IPS-NIHi11 (cell line): ENCODE measurements around the gene DIP2C.
A peak's percentile ranks its signal among the peaks of the same experiment; 100 is the strongest.
"Not testable (repeated sequence)": the region's sequence is repeated elsewhere in the genome, so short reads cannot be mapped to it uniquely, and the experiment has no call there.

Experiments
- DNase-seq: peaks from one replicate; pipeline ENCODE4 v3.0.0; 2012; ENCODE audit warnings: mixed read lengths, low spot score

Gene DIP2C

DNA sequence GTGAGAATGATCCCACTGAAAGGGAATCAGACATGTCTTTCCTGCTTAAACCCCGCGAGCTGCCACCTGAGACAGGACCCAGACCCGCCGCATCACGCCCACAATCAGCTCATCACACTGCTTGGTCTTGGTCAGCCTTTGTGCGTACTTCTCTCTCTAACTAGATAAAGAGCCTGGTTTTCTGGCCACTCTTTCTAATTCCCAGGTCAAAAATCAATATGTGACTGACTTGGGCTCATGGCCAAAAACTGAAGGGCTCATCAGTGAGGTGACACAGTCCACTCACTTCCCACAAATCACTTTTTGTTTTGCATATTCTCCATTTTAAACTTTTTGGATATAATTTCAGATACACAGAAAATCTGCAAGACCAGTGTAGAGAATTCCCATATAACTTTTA, 247.3 kb downstream of the DIP2C start:
- DNase-seq: no peak

DNA sequence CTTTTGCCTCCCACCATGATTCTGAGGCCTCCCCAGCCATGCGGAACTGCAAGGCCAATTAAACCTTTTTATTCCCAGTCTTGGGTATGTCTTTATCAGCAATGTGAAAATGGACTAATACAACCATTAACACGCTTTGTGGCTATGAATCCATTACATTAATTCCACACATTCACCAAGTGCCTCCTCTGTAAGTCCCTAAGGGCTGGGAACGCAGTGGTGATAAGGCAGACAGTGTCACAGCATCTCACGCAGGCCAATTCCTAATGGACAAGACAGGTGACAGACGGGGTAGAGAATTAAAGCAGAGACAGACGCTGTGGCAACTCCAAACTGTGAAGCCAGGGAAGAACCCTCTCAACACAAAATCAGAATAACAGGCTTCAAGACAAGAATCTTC, 247.8 kb downstream of the DIP2C start:
- no peak for DNase-seq

GRCh38 chr10:440127-440526, 249.3 kb downstream of the DIP2C start:
- no peak for DNase-seq

- no peak for DNase-seq
These were observed 251.6 kb downstream of the DIP2C start for GRCh38 chr10:437698-438490.

DNA sequence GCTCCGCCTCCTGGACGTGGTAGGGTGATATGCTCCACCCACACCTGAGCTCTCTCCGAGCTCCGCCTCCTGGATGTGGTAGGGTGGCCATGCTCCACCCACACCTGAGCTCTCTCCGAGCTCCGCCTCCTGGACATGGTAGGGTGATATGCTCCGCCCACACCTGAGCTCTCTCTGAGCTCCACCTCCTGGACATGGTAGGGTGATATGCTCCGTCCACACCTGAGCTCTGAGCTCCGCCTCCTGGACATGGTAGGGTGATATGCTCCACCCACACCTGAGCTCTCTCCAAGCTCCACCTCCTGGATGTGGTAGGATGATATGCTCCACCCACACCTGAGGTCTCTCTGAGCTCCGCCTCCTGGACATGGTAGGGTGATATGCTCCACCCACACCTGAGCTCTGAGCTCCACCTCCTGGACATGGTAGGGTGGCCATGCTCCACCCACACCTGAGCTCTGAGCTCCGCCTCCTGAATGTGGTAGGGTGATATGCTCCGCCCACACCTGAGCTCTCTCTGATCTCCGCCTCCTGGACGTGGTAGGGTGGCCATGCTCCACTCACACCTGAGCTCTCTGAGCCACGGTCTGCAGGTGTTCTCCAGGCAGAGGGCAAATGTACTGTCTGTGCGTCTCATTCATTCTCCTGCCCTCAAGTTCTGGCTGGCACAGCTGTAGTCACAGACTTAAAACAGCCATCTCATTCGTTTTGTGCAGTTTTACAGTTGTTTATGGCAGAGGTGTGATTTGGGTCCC, 252.4 kb downstream of the DIP2C start:
- peak; percentile 55 for DNase-seq

DNA sequence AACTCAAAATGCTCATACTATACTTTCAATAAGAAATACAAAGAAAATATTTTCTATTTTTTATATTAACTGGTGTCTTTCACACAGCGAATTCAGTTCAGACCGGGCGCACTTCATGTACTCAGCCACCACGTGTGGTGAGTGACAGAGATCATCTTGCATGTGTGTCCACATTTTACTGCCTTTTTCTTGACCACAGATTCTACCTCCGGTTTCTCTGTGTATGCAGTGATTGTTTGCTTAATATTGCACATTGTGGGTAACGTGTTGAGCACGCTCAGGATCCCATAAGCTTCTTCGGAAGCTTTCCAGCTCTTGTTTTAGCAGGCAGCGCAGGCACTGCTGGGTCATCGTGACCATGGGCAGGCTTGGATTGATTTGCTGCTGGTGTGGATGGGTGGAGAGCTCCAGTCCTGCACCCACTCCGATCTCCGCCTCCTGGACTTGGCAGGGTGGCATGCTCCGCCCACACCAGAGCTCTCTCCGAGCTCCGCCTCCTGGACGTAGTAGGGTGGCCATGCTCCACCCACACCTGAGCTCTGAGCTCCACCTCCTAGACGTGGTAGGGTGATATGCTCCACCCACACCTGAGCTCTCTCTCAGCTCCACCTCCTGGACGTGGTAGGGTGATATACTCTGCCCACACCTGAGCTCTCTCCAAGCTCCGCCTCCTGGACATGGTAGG, 253.3 kb downstream of the DIP2C start:
- DNase-seq: peak; percentile 69

GRCh38 chr10:435397-435796, 254.1 kb downstream of the DIP2C start:
- no peak for DNase-seq

GRCh38 chr10:429696-430095, 259.8 kb downstream of the DIP2C start:
- no peak for DNase-seq

- DNase-seq: no peak
These were observed 261.5 kb downstream of the DIP2C start for GRCh38 chr10:427761-428519.

DNA sequence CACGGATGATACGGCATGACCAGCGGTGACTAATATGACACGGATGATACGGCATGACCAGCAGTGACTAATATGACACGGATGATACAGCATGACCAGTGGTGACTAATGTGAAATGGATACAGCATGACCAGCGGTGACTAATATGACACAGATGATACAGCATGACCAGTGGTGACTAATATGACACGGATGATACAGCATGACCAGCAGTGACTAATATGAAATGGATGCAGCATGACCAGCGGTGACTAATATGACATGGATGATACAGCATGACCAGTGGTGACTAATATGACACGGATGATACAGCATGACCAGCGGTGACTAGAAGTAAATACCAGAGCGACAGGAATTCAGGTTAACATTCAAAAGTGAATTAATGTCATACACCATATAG, 264.1 kb downstream of the DIP2C start:
- not testable (repeated sequence) for DNase-seq

DNA sequence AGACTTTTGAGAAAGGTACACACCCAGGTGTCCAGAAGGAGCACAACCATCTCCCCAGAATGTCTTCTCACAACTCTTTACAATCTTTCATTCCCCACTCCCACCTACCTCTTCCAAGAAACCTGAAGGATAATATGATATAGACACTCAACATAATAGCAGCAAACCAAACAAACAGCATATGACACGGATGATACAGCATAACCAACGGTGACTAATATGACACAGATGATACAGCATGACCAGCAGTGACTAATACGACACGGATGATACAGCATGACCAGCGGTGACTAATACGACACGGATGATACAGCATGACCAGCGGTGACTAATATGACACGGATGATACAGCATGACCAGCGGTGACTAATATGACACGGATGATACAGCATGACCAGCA, 264.7 kb downstream of the DIP2C start:
- DNase-seq: not testable (repeated sequence)

GRCh38 chr10:423178-423577, 266.3 kb downstream of the DIP2C start:
- no peak for DNase-seq

DNA sequence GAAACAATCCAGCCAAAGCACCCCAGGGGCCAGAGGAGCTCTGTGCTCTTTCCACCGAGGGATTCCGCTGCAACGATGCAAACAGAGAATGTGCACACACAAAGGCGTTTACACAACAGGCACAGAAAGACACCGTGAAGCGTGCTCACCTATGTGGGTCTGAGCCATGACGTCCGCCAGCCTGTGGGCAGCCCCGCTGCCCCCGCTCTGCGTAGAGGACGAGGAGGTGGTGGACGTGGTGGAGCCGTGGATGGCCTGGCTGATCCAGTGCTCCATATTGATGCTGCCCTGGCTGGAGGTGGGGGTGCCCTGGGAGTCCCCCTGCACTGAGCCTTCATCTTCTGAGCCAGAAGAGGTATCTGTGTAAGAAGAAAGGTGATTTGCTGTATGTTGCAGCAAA, 266.8 kb downstream of the DIP2C start:
- DNase-seq: no peak

DNA sequence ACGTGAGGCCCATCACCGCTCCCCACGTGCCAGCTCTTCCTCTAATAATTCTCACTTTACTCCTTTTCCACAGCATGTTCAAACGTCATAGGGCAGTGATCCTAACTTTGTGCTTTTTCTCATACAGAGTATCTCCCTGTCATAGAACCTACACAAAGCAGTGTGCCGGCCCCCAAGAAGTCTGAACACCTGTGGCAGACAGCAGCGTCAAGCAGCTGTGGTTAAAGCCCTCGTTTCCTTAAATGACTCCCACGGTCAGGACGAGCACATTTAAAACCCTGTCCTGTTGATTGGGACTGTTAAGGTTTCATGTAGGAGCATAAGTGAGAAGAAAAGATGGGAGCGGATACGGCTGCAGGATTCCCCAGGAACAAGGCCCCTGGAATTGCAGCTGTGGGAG, 267.2 kb downstream of the DIP2C start:
- DNase-seq: no peak

DNA sequence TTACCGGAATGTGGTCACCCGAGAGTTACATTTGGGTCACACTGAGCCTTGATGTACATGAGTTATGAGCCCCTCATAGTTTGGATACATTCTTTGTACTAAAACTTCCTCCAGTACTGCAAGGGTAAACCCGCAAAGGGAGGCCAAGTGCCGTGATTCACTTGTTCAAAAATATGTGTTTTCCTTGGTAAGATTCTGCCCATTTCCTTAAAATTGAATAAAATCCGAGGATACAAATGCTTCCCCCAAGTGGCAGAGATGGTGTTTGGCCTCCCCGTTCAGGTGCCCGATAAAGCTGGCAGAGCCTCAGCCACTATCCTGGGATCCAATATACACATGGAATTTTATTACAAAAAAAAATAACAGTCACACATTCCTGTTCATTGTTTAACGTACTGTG, 268.3 kb downstream of the DIP2C start:
- no peak for DNase-seq

- DNase-seq: no peak
These were observed 269.0 kb downstream of the DIP2C start for GRCh38 chr10:420154-421121.

- no peak for DNase-seq
These were observed 270.6 kb downstream of the DIP2C start for GRCh38 chr10:418894-419293.

- DNase-seq: no peak
These were observed 271.2 kb downstream of the DIP2C start for GRCh38 chr10:418226-418625.

DNA sequence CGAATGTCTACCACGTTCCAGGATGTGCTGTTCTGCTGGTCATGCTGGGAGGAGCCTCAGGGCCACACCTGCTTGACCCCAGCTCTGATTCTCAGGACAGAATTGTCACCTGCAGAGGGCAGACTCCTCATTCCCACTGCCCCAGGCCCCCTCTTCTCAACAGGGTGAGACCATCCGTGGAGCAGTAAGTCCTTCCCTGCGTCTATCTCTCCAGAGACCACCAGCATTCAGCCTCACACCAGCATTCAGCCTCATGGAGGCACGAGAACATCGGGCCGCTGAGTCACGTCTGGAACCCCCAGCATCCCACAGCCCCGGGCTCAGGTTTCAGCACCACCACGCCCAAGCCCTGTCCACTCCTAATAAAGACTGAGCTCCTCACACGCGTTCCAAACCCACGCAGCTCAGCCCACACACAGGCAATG, 273.4 kb downstream of the DIP2C start:
- DNase-seq: peak; percentile 67

- no peak for DNase-seq
These were observed 275.8 kb downstream of the DIP2C start for GRCh38 chr10:413662-414071.

- no peak for DNase-seq
These were observed 277.4 kb downstream of the DIP2C start for GRCh38 chr10:412109-412508.
